IMR-90 (cell line): ENCODE results near the gene PYCARD. TPM values are rescaled to one million over a fixed set of nuclear protein-coding genes. Genes with fewer than 3 reads are reported as not detected.

Source experiments
- ATAC-seq: fragments of 200-7000 bp; cut with Tn5 transposase; 2 replicates; pipeline ENCODE4 v1.9.1; 2020; ENCODE audit warnings: low read depth, mild to moderate bottlenecking, moderate library complexity
- BruUV-seq: library from RNA; stranded (reverse); fragments of 400-500 nt; replicated peaks from 2 replicates; lab custom pipeline; 2021; lab: Mats Ljungman, UMichigan
- CTCF ChIA-PET: fragments of 300-600 bp; formaldehyde crosslinking; extraction: SDS; loops from one replicate; lab custom pipeline; 2021; ENCODE audit warnings: antibody characterized with exemption; lab: Yijun Ruan, JAX
- POLR2A ChIA-PET: fragments of 300-600 bp; sonication (Branson Sonifier 250); formaldehyde crosslinking; loops from one replicate; lab custom pipeline; 2022; ENCODE audit warnings: antibody characterized with exemption; ENCODE audit not compliant: unreplicated experiment; lab: Charles Lee
- DNase-seq: peaks from one replicate; pipeline ENCODE4 v3.0.0; 2013
- H2AFZ ChIP-seq: replicated peaks from 2 replicates; pipeline ENCODE3; 2013; ENCODE audit warnings: low read length, mild to moderate bottlenecking; ENCODE audit not compliant: poor library complexity
- H2AK5ac ChIP-seq: 2 replicates; pipeline ENCODE4 v1.6.1; 2013; ENCODE audit warnings: low read depth, low read length, inconsistent platforms
- H2AK9ac ChIP-seq: replicated peaks from 2 replicates; pipeline ENCODE3; 2013; ENCODE audit warnings: mild to moderate bottlenecking, low read depth, low read length, moderate library complexity; ENCODE audit not compliant: poor library complexity
- H2BK120ac ChIP-seq: 2 replicates; pipeline ENCODE4 v1.6.1; 2013; ENCODE audit warnings: low read depth, low read length, inconsistent platforms
- H2BK15ac ChIP-seq: 3 replicates; pipeline ENCODE4 v1.6.1; 2013; ENCODE audit warnings: low read depth, low read length, inconsistent platforms
- H2BK20ac ChIP-seq: 2 replicates; pipeline ENCODE4 v1.6.1; 2013; ENCODE audit warnings: low read depth, mild to moderate bottlenecking, inconsistent platforms, low read length, moderate library complexity
- H2BK5ac ChIP-seq: 2 replicates; pipeline ENCODE4 v1.6.1; 2013; ENCODE audit warnings: mild to moderate bottlenecking, low read depth, low read length, inconsistent platforms; ENCODE audit not compliant: poor library complexity, severe bottlenecking
- H3K14ac ChIP-seq: replicated peaks from 2 replicates; pipeline ENCODE4 v1.6.1; 2013; ENCODE audit warnings: low read depth, low read length, inconsistent platforms
- H3K18ac ChIP-seq: 2 replicates; pipeline ENCODE4 v1.6.1; 2013; ENCODE audit warnings: low read depth, low read length, control low read depth
- H3K23ac ChIP-seq: 2 replicates; pipeline ENCODE4 v1.6.1; 2013; ENCODE audit warnings: low read depth, low read length, inconsistent platforms
- H3K27ac ChIP-seq: 2 replicates; pipeline ENCODE4 v1.5.1; 2013; ENCODE audit warnings: mild to moderate bottlenecking, control low read depth, low read length; ENCODE audit not compliant: insufficient read depth
- H3K27me3 ChIP-seq: 2 replicates; pipeline ENCODE4 v1.6.1; 2013; ENCODE audit warnings: low read length; ENCODE audit not compliant: control insufficient read depth, insufficient read depth
- H3K36me3 ChIP-seq: 2 replicates; pipeline ENCODE4 v1.6.1; 2013; ENCODE audit warnings: low read length, mixed read lengths; ENCODE audit not compliant: control insufficient read depth, insufficient read depth
- H3K4ac ChIP-seq: 2 replicates; pipeline ENCODE4 v1.6.1; 2013; ENCODE audit warnings: low read depth, low read length, inconsistent platforms
- H3K4me1 ChIP-seq: 2 replicates; pipeline ENCODE4 v1.6.1; 2013; ENCODE audit warnings: low read length, mixed read lengths; ENCODE audit not compliant: control insufficient read depth, insufficient read depth
- H3K4me2 ChIP-seq: 2 replicates; pipeline ENCODE4 v1.6.1; 2013; ENCODE audit warnings: low read depth, mild to moderate bottlenecking, control low read depth, low read length, moderate library complexity
- H3K4me3 ChIP-seq: 2 replicates; pipeline ENCODE4 v1.5.1; 2013; ENCODE audit warnings: low read depth, mild to moderate bottlenecking, control low read depth, low read length, moderate library complexity; ENCODE audit not compliant: insufficient read depth
- H3K56ac ChIP-seq: 2 replicates; pipeline ENCODE4 v1.6.1; 2013; ENCODE audit warnings: low read length, inconsistent platforms; ENCODE audit not compliant: insufficient read depth; ENCODE audit errors: extremely low read depth
- H3K79me1 ChIP-seq, 2 experiments: 2 replicates each; pipeline ENCODE4 v1.6.1; 2013; ENCODE audit warnings: low read length in 2 of 2, inconsistent platforms in 1 of 2, low read depth in 1 of 2
- H3K9ac ChIP-seq: 2 replicates; pipeline ENCODE4 v1.6.1; 2013; ENCODE audit warnings: low read depth, low read length, control low read depth
- H3K9me1 ChIP-seq: 2 replicates; pipeline ENCODE4 v1.6.1; 2013; ENCODE audit warnings: low read length, inconsistent platforms; ENCODE audit not compliant: insufficient read depth
- H3K9me3 ChIP-seq: 2 replicates; pipeline ENCODE4 v1.6.1; 2013; ENCODE audit warnings: low read length; ENCODE audit not compliant: control insufficient read depth, insufficient read depth
- H4K20me1 ChIP-seq: 2 replicates; pipeline ENCODE4 v1.6.1; 2013; ENCODE audit warnings: low read length, inconsistent platforms; ENCODE audit not compliant: insufficient read depth
- H4K5ac ChIP-seq: 2 replicates; pipeline ENCODE4 v1.6.1; 2013; ENCODE audit warnings: mild to moderate bottlenecking, low read depth, low read length, control low read depth
- H4K8ac ChIP-seq, 2 experiments: 2 replicates each; pipeline ENCODE4 v1.6.1; 2013; ENCODE audit warnings: low read depth in 2 of 2, low read length in 2 of 2, control low read depth in 1 of 2, inconsistent platforms in 1 of 2
- H4K91ac ChIP-seq: 2 replicates; pipeline ENCODE4 v1.6.1; 2013; ENCODE audit warnings: low read depth, low read length, inconsistent platforms; ENCODE audit not compliant: insufficient read depth
- BHLHE40 ChIP-seq: fragments of 150-350 bp; IDR thresholded peaks from 2 replicates; pipeline ENCODE4 v1.6.1; 2016; ENCODE audit warnings: mild to moderate bottlenecking, low read depth, low read length
- CEBPB ChIP-seq: IDR thresholded peaks from 2 replicates; pipeline ENCODE4 v1.6.1; 2012; ENCODE audit warnings: low read depth, low read length, improper control_type of control experiment
- CHD1 ChIP-seq: IDR thresholded peaks from 2 replicates; pipeline ENCODE4 v1.6.1; 2012; ENCODE audit warnings: low read depth, low read length, improper control_type of control experiment
- RFX5 ChIP-seq: IDR thresholded peaks from 2 replicates; pipeline ENCODE4 v1.8.0; 2012; ENCODE audit warnings: low read depth, mild to moderate bottlenecking, low read length, moderate library complexity
- WGBS, 2 experiments: methylation state at CpG; one replicate each; pipeline versions ENCODE4 v1.1.5 to v1.1.7; 2013; ENCODE audit warnings: missing lambda C conversion rate in 2 of 2; ENCODE audit not compliant: insufficient read length in 1 of 2; ENCODE audit errors: extremely low coverage in 2 of 2; 5-methylcytosine and 5-hydroxymethylcytosine counted together
- dilution Hi-C: fragments of 300-500 bp; cut with HindIII; formaldehyde crosslinking; loops from one replicate; pipeline ENCODE4 v1.14.3; 2018; ENCODE audit warnings: low sequenced_read_pairs; ENCODE audit not compliant: unreplicated experiment
- in situ Hi-C: fragments of 300-500 bp; cut with MboI; formaldehyde crosslinking; loops from 3 replicates; pipeline ENCODE4 v1.14.3; 2019; ENCODE audit warnings: low sequenced_read_pairs, inconsistent platforms, mixed read lengths
- intact Hi-C: fragments of 100-400 bp; cut with micrococcal nuclease; formaldehyde crosslinking; loops from 2 replicates; pipeline ENCODE4 v1.10.0; 2022
- polyA plus RNA-seq, 3 experiments: library from polyadenylated mRNA; depleted of rRNA; stranded (reverse); fragments of >200 nt; gene quantifications; 2 replicates each; pipeline ENCODE4 v1.2.3, GENCODE V29; 2012; ENCODE audit warnings: low replicate concordance in 1 of 3
- total RNA-seq: library from RNA; depleted of rRNA; stranded (reverse); fragments of >200 nt; gene quantifications from 2 replicates; pipeline ENCODE4 v1.2.3, GENCODE V29; 2012

PYCARD gene
- total and polyA plus RNA-seq, 2 of the 4 experiments (the other 2 are of a cell fraction) = 10.2 to 20.5 TPM

GRCh38 chr16:31183432-31184428, 18.8 kb downstream of the PYCARD start (continued):
- TF ChIP-seq CEBPB (no peak), RFX5 (no peak), CHD1 (no peak)

- POLR2A ChIA-PET = interaction anchor here (0.5 kb wide), 1 partner anchor 160 kb away, joined by 6 read pairs; no protein-coding TSS in a partner anchor
- TF ChIP-seq RFX5 (no peak), BHLHE40 (no peak)
- BruUV-seq = no TSS peak
- peak overlapping the region; percentile 57 for H2AFZ ChIP-seq
- peak overlapping the region; percentile 58 for H3K23ac ChIP-seq
- ATAC-seq (no peak), DNase-seq (no peak)
- H3K18ac ChIP-seq = no peak overlapping the region
- intact Hi-C loops (loop anchor here (10.0 kb wide), 1 partner anchor 692 kb away; the partner anchor contains the start of gene ZNF267), dilution Hi-C loops (no loop called here), in situ Hi-C loops (no loop called here)
- peaks cover 6% of the 10 kb centered on the region; the same call in 1 of the 2 replicates for H3K4me1 ChIP-seq
- peaks cover 11% of the 10 kb centered on the region for H3K9me1 ChIP-seq
- 0% methylated on average over 1 of the region's 7 CpGs; no CpG with 5 or more reads in 1 of the 2 experiments for WGBS, 2 experiments
- H3K4me3 ChIP-seq = peak overlapping the region; percentile 69
- H3K9me3 ChIP-seq = no peaks in the 10 kb centered on the region
- H3K27ac ChIP-seq = no peak overlapping the region
- H2BK20ac ChIP-seq = no peak overlapping the region
- H3K4me2 ChIP-seq = peak overlapping the region; percentile 81
- H4K20me1 ChIP-seq = peaks cover 78% of the 10 kb centered on the region
- H3K14ac ChIP-seq = 0 out of 2 replicates have a peak overlapping the region, but pooled peaks have one; percentile 11
- H2BK5ac ChIP-seq = no peak overlapping the region
- H3K56ac ChIP-seq = no peak overlapping the region
- peaks cover 21 to 61% of the 10 kb centered on the region in 2 experiments for H3K79me1 ChIP-seq
- H2AK9ac ChIP-seq = no peak overlapping the region
- CTCF ChIA-PET = no interaction called here
- H2BK15ac ChIP-seq = no peak overlapping the region
- H4K91ac ChIP-seq = no peak overlapping the region
- H2BK120ac ChIP-seq = peak overlapping the region; percentile 65; the same call in 1 of the 2 replicates
- H3K27me3 ChIP-seq = no peaks in the 10 kb centered on the region
- no peak overlapping the region for H4K5ac ChIP-seq
- H3K9ac ChIP-seq = peak overlapping the region; percentile 42
- no peak overlapping the region for H3K4ac ChIP-seq
- no peak overlapping the region for H2AK5ac ChIP-seq
- no peak overlapping the region for H4K8ac ChIP-seq
- H3K36me3 ChIP-seq = peaks cover 52% of the 10 kb centered on the region
Measured at GRCh38 chr16:31182391-31182790, 20.2 kb downstream of the PYCARD start.
